ENCODE data around the gene RBKS. TPM values are rescaled to one million over a fixed set of nuclear protein-coding genes. Genes with fewer than 3 reads are reported as not detected.

The RBKS gene
- total RNA-seq, 4 donors from 2014 or later = 2.1 to 12.3 (median 4.8) TPM

GRCh38 chr2:27797841-27798240 is 92.3 kb downstream of the RBKS start:
- no peak for TF ChIP-seq CTCF (IDR thresholded peaks at IDR 0.05)
- no peak for DNase-seq (ENCODE audit: low spot score)
- no peak for ATAC-seq (ENCODE audit: low FRiP score)

- no peak for ATAC-seq (ENCODE audit: low FRiP score)
- TF ChIP-seq CTCF (IDR thresholded peaks at IDR 0.05) = no peak
Observed at GRCh38 chr2:27796791-27797765, 93.1 kb downstream of the RBKS start.

GRCh38 chr2:27795868-27796277 is 94.3 kb downstream of the RBKS start:
- ATAC-seq (ENCODE audit: low FRiP score) = no peak
- no peak for DNase-seq (ENCODE audit: low spot score)
- no peak for TF ChIP-seq CTCF (IDR thresholded peaks at IDR 0.05)

More at GRCh38 chr2:27796791-27797765, 93.1 kb downstream of the RBKS start:
- no peak for DNase-seq (ENCODE audit: low spot score)

GRCh38 chr2:27795093-27795834 is 94.9 kb downstream of the RBKS start:
- TF ChIP-seq CTCF (IDR thresholded peaks at IDR 0.05) = no peak
- DNase-seq (ENCODE audit: low spot score) (no peak), ATAC-seq (ENCODE audit: low FRiP score) (no peak)

- TF ChIP-seq CTCF (IDR thresholded peaks at IDR 0.05) = no peak
- DNase-seq (ENCODE audit: low spot score) = no peak
- no peak for ATAC-seq (ENCODE audit: low FRiP score)
Observed at GRCh38 chr2:27792759-27793158, 97.4 kb downstream of the RBKS start.

- TF ChIP-seq CTCF (IDR thresholded peaks at IDR 0.05) = no peak
- no peak for DNase-seq (ENCODE audit: low spot score)
- ATAC-seq (ENCODE audit: low FRiP score) = no peak
Observed at GRCh38 chr2:27790796-27791195, 99.4 kb downstream of the RBKS start.

Measured in omental fat pad (tissue), 4 donors.